C4-2B (cell line): ENCODE data around the gene MBD6.

Experiments used
- ZFX ChIP-seq: fragments of 450-650 bp; IDR thresholded peaks from 2 replicates; pipeline ENCODE4 v1.6.1; 2017
- TF ChIP-seq, protein P1 (sequence below): fragments of 450-650 bp; conservative IDR thresholded peaks from 2 replicates; pipeline ENCODE4 v1.5.1; 2017; ENCODE audit warnings: mild to moderate bottlenecking

DNA sequence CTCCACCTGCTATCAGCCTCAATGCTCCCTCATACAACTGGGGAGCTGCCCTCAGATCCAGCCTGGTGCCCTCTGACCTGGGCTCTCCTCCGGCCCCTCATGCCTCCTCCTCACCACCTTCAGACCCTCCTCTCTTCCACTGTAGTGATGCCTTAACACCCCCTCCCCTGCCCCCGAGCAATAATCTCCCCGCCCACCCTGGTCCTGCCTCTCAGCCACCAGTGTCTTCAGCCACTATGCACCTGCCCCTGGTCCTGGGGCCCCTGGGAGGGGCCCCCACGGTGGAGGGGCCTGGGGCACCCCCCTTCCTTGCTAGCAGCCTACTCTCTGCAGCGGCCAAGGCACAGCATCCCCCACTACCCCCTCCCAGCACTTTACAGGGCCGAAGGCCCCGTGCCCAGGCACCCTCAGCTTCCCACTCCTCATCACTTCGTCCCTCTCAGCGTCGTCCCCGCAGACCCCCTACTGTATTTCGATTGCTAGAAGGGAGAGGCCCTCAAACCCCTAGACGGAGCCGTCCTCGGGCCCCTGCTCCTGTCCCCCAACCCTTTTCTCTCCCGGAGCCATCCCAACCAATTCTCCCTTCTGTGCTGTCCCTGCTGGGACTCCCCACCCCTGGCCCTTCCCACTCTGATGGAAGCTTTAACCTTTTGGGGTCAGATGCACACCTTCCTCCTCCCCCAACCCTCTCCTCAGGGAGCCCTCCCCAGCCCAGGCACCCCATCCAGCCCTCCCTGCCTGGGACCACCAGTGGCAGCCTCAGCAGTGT, 3.2 kb downstream of the MBD6 start:
- TF ChIP-seq, protein P1, sequence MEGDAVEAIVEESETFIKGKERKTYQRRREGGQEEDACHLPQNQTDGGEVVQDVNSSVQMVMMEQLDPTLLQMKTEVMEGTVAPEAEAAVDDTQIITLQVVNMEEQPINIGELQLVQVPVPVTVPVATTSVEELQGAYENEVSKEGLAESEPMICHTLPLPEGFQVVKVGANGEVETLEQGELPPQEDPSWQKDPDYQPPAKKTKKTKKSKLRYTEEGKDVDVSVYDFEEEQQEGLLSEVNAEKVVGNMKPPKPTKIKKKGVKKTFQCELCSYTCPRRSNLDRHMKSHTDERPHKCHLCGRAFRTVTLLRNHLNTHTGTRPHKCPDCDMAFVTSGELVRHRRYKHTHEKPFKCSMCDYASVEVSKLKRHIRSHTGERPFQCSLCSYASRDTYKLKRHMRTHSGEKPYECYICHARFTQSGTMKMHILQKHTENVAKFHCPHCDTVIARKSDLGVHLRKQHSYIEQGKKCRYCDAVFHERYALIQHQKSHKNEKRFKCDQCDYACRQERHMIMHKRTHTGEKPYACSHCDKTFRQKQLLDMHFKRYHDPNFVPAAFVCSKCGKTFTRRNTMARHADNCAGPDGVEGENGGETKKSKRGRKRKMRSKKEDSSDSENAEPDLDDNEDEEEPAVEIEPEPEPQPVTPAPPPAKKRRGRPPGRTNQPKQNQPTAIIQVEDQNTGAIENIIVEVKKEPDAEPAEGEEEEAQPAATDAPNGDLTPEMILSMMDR = no peak
- no peak for TF ChIP-seq ZFX
